Endothelial cell of umbilical vein (primary cell): ENCODE measurements around the gene KASH5. TPM values are rescaled to one million over a fixed set of nuclear protein-coding genes. Genes with fewer than 3 reads are reported as not detected.

ENCODE experiments used
- BruUV-seq: library from RNA; stranded (reverse); fragments of 400-500 nt; replicated peaks from 2 replicates; lab custom pipeline; 2021; lab: Mats Ljungman, UMichigan
- CTCF ChIA-PET: fragments of 300-600, 350-600 bp; sonication (Branson Sonifier 250); formaldehyde crosslinking; loops from one replicate; lab custom pipeline; 2021; ENCODE audit warnings: antibody characterized with exemption, inconsistent platforms; lab: Charles Lee
- POLR2A ChIA-PET: fragments of 300-600, 350-600 bp; sonication (Branson Sonifier 250); formaldehyde crosslinking; loops from one replicate; lab custom pipeline; 2021; ENCODE audit warnings: antibody characterized with exemption, inconsistent platforms; lab: Charles Lee
- DNase-seq: peaks from one replicate; pipeline ENCODE4 v3.0.0-alpha.2; 2011; ENCODE audit warnings: low read depth, low spot score
- FAIRE-seq: peaks from 2 replicates; lab custom pipeline; 2011; peaks lifted over from hg19 to GRCh38; lab: Jason Lieb, UNC
- H2AFZ ChIP-seq: 2 replicates; pipeline ENCODE4 v1.6.0; 2012; ENCODE audit warnings: low read depth, low read length, control low read depth, inconsistent platforms
- H3K27ac ChIP-seq: 2 replicates; pipeline ENCODE4 v1.5.1; 2011; ENCODE audit warnings: low read depth, mild to moderate bottlenecking, control low read depth, low read length, moderate library complexity; ENCODE audit not compliant: insufficient read depth
- H3K27me3 ChIP-seq, 2 experiments: 2 replicates each; pipeline versions ENCODE4 v1.6.0 to v1.6.1; 2011; ENCODE audit warnings: low read length in 2 of 2, mixed read lengths in 1 of 2; ENCODE audit not compliant: control insufficient read depth in 2 of 2, insufficient read depth in 2 of 2
- H3K36me3 ChIP-seq, 2 experiments: 2 replicates in 1 of 2; 3 replicates in 1 of 2; pipeline ENCODE4 v1.5.1; 2011; ENCODE audit warnings: low read length in 2 of 2, mild to moderate bottlenecking in 1 of 2, moderate library complexity in 1 of 2; ENCODE audit not compliant: control insufficient read depth in 2 of 2, insufficient read depth in 2 of 2; ENCODE audit errors: extremely low read depth in 1 of 2
- H3K4me1 ChIP-seq: 3 replicates; pipeline ENCODE4 v1.5.1; 2011; ENCODE audit warnings: mild to moderate bottlenecking, low read length; ENCODE audit not compliant: control insufficient read depth, insufficient read depth; ENCODE audit errors: extremely low read depth
- H3K4me2 ChIP-seq: 2 replicates; pipeline ENCODE4 v1.6.1; 2011; ENCODE audit warnings: low read length, control low read depth, mixed read lengths; ENCODE audit not compliant: insufficient read depth
- H3K4me3 ChIP-seq, 3 experiments: fragments of 200-600 bp in 1 of 3; sonication (generic), shearing (Covaris generic) in 1 of 3; replicated peaks in 1 of 3; 2 replicates each; pipeline ENCODE4 v1.5.1; 2011 to 2016; ENCODE audit warnings: control low read depth in 3 of 3, low read length in 3 of 3, mild to moderate bottlenecking in 2 of 3, inconsistent platforms in 1 of 3, low read depth in 1 of 3, moderate library complexity in 1 of 3; ENCODE audit not compliant: insufficient read depth in 1 of 3
- H3K79me2 ChIP-seq: 2 replicates; pipeline ENCODE4 v1.6.0; 2012; ENCODE audit warnings: low read length, inconsistent platforms; ENCODE audit not compliant: control insufficient read depth, insufficient read depth
- H3K9ac ChIP-seq: replicated peaks from 2 replicates; pipeline ENCODE3; 2011; ENCODE audit warnings: low read length, control low read depth; ENCODE audit not compliant: insufficient read depth; ENCODE audit errors: extremely low read depth
- H3K9me1 ChIP-seq: replicated peaks from 3 replicates; pipeline ENCODE4 v1.6.0; 2011; ENCODE audit warnings: mild to moderate bottlenecking, low read length; ENCODE audit not compliant: control insufficient read depth, insufficient read depth; ENCODE audit errors: extremely low read depth
- H3K9me3 ChIP-seq: replicated peaks from 2 replicates; pipeline ENCODE4 v1.5.1; 2012; ENCODE audit warnings: low read length, inconsistent platforms; ENCODE audit not compliant: control insufficient read depth, insufficient read depth
- H4K20me1 ChIP-seq: replicated peaks from 2 replicates; pipeline ENCODE3; 2011; ENCODE audit warnings: mild to moderate bottlenecking, low read length; ENCODE audit not compliant: control insufficient read depth, insufficient read depth; ENCODE audit errors: extremely low read depth
- CTCF ChIP-seq, 2 donors: IDR thresholded peaks; 1 replicate in 1 of 2; 2 replicates in 1 of 2; pipeline ENCODE4 v1.5.1; 2011; ENCODE audit warnings: low read length in 2 of 2, mild to moderate bottlenecking in 2 of 2, moderate library complexity in 2 of 2, control low read depth in 1 of 2, inconsistent platforms in 1 of 2, low read depth in 1 of 2; ENCODE audit not compliant: insufficient read depth in 1 of 2; ENCODE audit errors: extremely low read depth in 1 of 2
- EZH2 ChIP-seq: IDR thresholded peaks from 2 replicates; pipeline ENCODE4 v1.6.1; 2012; ENCODE audit warnings: borderline replicate concordance, low read depth, mild to moderate bottlenecking, moderate library complexity, low read length, inconsistent platforms; ENCODE audit not compliant: severe bottlenecking
- GATA2 ChIP-seq: IDR thresholded peaks from 2 replicates; pipeline ENCODE4 v1.7.0; 2011; ENCODE audit warnings: low read depth, mild to moderate bottlenecking, moderate library complexity, mixed read lengths, low read length; ENCODE audit not compliant: insufficient read length, insufficient read depth
- JUN ChIP-seq: IDR thresholded peaks from 2 replicates; pipeline ENCODE4 v1.6.1; 2011; ENCODE audit warnings: borderline replicate concordance, low read depth; ENCODE audit not compliant: insufficient read length, insufficient read depth
- MAX ChIP-seq: IDR thresholded peaks from 2 replicates; pipeline ENCODE4 v1.6.1; 2011; ENCODE audit not compliant: insufficient read depth, insufficient read length
- MYC ChIP-seq: IDR thresholded peaks from one replicate; pipeline ENCODE4 v1.6.1; 2011; ENCODE audit warnings: mild to moderate bottlenecking, low read depth, low read length
- POLR2A ChIP-seq: IDR thresholded peaks from 2 replicates; pipeline ENCODE4 v1.6.1; 2012; ENCODE audit warnings: low read depth, mild to moderate bottlenecking, control low read depth, low read length
- dilution Hi-C: fragments of 300-500 bp; cut with MboI; formaldehyde crosslinking; loops from one replicate; pipeline ENCODE4 v1.15.0; 2019; ENCODE audit warnings: low sequenced_read_pairs; ENCODE audit not compliant: extremely low pct_ligation_motif_present
- intact Hi-C: fragments of 100-400 bp; cut with micrococcal nuclease; formaldehyde crosslinking; loops from one replicate; pipeline ENCODE4 v1.10.0; 2022
- polyA plus RNA-seq, 4 experiments: library from polyadenylated mRNA; depleted of rRNA in 3 of 4; stranded (reverse) in 3 of 4; unstranded in 1 of 4; fragments of >200 nt; gene quantifications; 2 replicates each; pipeline versions ENCODE4 v1.2.1 to v1.2.3, GENCODE V29; 2011 to 2012; ENCODE audit warnings: missing spikeins in 1 of 4
- total RNA-seq: library from RNA; stranded (reverse); gene quantifications from 2 replicates; pipeline ENCODE4 v1.2.3, GENCODE V29; 2021

KASH5 gene
- total and polyA plus RNA-seq, 2 donors (not counting 3 experiments of a cell fraction or from before 2014, with no cell fraction given), result 0.03 TPM; not detected in 1

- Histone ChIP-seq H3K79me2 (no peaks in the 10 kb centered on the region), H3K9ac (no peak overlapping the region), H3K4me1 (no peaks in the 10 kb centered on the region), H4K20me1 (no peaks in the 10 kb centered on the region), H2AFZ (no peak overlapping the region), H3K36me3 (peaks cover 33 to 63% of the 10 kb centered on the region in 2 experiments), H3K27me3 (no peaks in the 10 kb centered on the region), H3K4me3 (no peak overlapping the region), H3K4me2 (no peak overlapping the region), H3K9me1 (no peaks in the 10 kb centered on the region), H3K9me3 (no peaks in the 10 kb centered on the region), H3K27ac (no peak overlapping the region)
- dilution Hi-C loops, result no loop called here
- ChIA-PET CTCF (no interaction called here), POLR2A (no interaction called here)
- intact Hi-C loops, result no loop called here
- TF ChIP-seq GATA2 (no peak), MAX (no peak), EZH2 (no peak)
- FAIRE-seq, result no peak
- no peak for DNase-seq
- BruUV-seq, result no TSS peak
These were observed 39.5 kb upstream of the KASH5 start for GRCh38 chr19:49348305-49349189.

- H3K9me1 ChIP-seq, result no peaks in the 10 kb centered on the region
- ChIA-PET POLR2A (interaction anchor here (0.8 kb wide), 1 partner anchor 13 kb away, joined by 3 read pairs; no protein-coding TSS in a partner anchor), CTCF (no interaction called here)
- H4K20me1 ChIP-seq, result no peaks in the 10 kb centered on the region
- no peak overlapping the region for H3K4me2 ChIP-seq
- H3K36me3 ChIP-seq, result peaks cover 35 to 58% of the 10 kb centered on the region in 2 experiments
- H3K9ac ChIP-seq, result no peak overlapping the region
- no peak for FAIRE-seq
- no peak overlapping the region for H2AFZ ChIP-seq
- no peaks in the 10 kb centered on the region for H3K79me2 ChIP-seq
- no peaks in the 10 kb centered on the region for H3K27me3 ChIP-seq
- BruUV-seq, result no TSS peak
- no peak overlapping the region for H3K27ac ChIP-seq
- dilution Hi-C loops, result no loop called here
- no peaks in the 10 kb centered on the region for H3K4me1 ChIP-seq
- no peak overlapping the region for H3K4me3 ChIP-seq
- no peaks in the 10 kb centered on the region for H3K9me3 ChIP-seq
- TF ChIP-seq MYC (no peak), CTCF (IDR thresholded peaks at IDR 0.05; ENCODE audit: extremely low read depth in 1 of 2, insufficient read depth in 1 of 2, low read depth in 1 of 2, low read length in 2 of 2) (no peak), EZH2 (no peak), JUN (no peak), POLR2A (no peak), GATA2 (no peak)
- intact Hi-C loops, result no loop called here
- DNase-seq, result no peak
These were observed 38.5 kb upstream of the KASH5 start for GRCh38 chr19:49349567-49349966.
